Ishikawa (cell line): Measurements from ENCODE around the gene DNAJA4.

Source experiments
- CREB1 ChIP-seq: IDR thresholded peaks from 2 replicates; pipeline ENCODE4 v1.6.1; 2012; ENCODE audit warnings: low read depth
- EGR1 ChIP-seq: IDR thresholded peaks from 2 replicates; pipeline ENCODE4 v1.6.1; 2012
- EP300 ChIP-seq: IDR thresholded peaks from 2 replicates; pipeline ENCODE4 v1.6.1; 2012; ENCODE audit warnings: borderline replicate concordance
- MAX ChIP-seq: IDR thresholded peaks from 2 replicates; pipeline ENCODE4 v1.6.1; 2012
- ZBTB7A ChIP-seq: IDR thresholded peaks from 2 replicates; pipeline ENCODE4 v1.6.1; 2012; ENCODE audit warnings: low read depth

- no peak for TF ChIP-seq ZBTB7A
- TF ChIP-seq MAX, result no peak
- no peak for TF ChIP-seq CREB1
- no peak for TF ChIP-seq EGR1
- TF ChIP-seq EP300, result no peak
Measured at GRCh38 chr15:78322724-78323521, 58.6 kb downstream of the DNAJA4 start.
